A673 (cell line): ENCODE data around the gene CBX4. TPM values are rescaled to one million over a fixed set of nuclear protein-coding genes. Genes with fewer than 3 reads are reported as not detected.
A peak's percentile ranks its signal among the peaks of the same experiment; 100 is the strongest.

Experiments used
- BruUV-seq: library from RNA; stranded (reverse); fragments of 400-500 nt; replicated peaks from 2 replicates; lab custom pipeline; 2021; lab: Mats Ljungman, UMichigan
- CTCF ChIA-PET: fragments of 300-600 bp; sonication (Branson Sonifier 250); formaldehyde crosslinking; loops from one replicate; lab custom pipeline; 2022; ENCODE audit warnings: antibody characterized with exemption; lab: Charles Lee
- POLR2A ChIA-PET: fragments of 300-600 bp; sonication (Branson Sonifier 250); formaldehyde crosslinking; loops from one replicate; lab custom pipeline; 2022; ENCODE audit warnings: antibody characterized with exemption; ENCODE audit not compliant: low non-redundant PET; lab: Charles Lee
- DNase-seq: peaks from one replicate; pipeline ENCODE4 v3.0.0-alpha.2; 2015; ENCODE audit warnings: low spot score
- H3K27ac ChIP-seq: fragments of 200-600 bp; sonication (generic); 2 replicates; pipeline ENCODE4 v1.5.1; 2016; ENCODE audit warnings: mixed run types, low read depth, mild to moderate bottlenecking, mixed read lengths, antibody characterized with exemption, low read length; ENCODE audit not compliant: poor library complexity, severe bottlenecking
- H3K27me3 ChIP-seq: fragments of 200-600 bp; sonication (generic); replicated peaks from 2 replicates; pipeline ENCODE4 v1.6.1; 2017; ENCODE audit warnings: mixed run types, low read depth, mild to moderate bottlenecking, mixed read lengths, antibody characterized with exemption, low read length; ENCODE audit not compliant: insufficient read depth, poor library complexity
- H3K36me3 ChIP-seq: fragments of 200-600 bp; sonication (generic); 2 replicates; pipeline ENCODE4 v1.6.1; 2016; ENCODE audit warnings: mixed run types, mild to moderate bottlenecking, mixed read lengths, antibody characterized with exemption, low read length; ENCODE audit not compliant: insufficient read depth, poor library complexity, severe bottlenecking
- H3K4me1 ChIP-seq: fragments of 200-600 bp; sonication (generic); 2 replicates; pipeline ENCODE4 v1.6.1; 2017; ENCODE audit warnings: mixed run types, mild to moderate bottlenecking, mixed read lengths, antibody characterized with exemption, low read length; ENCODE audit not compliant: insufficient read depth, poor library complexity, severe bottlenecking
- H3K4me3 ChIP-seq: fragments of 200-600 bp; sonication (generic); 2 replicates; pipeline ENCODE4 v1.5.1; 2016; ENCODE audit warnings: low read depth, mixed run types, mild to moderate bottlenecking, mixed read lengths, low read length; ENCODE audit not compliant: poor library complexity, severe bottlenecking
- H3K9me3 ChIP-seq: fragments of 200-600 bp; sonication (generic); 2 replicates; pipeline ENCODE4 v1.6.1; 2016; ENCODE audit warnings: mixed run types, low read depth, mild to moderate bottlenecking, mixed read lengths, antibody characterized with exemption, low read length; ENCODE audit not compliant: poor library complexity, severe bottlenecking
- CTCF ChIP-seq: fragments of 300-800, 200-600 bp; sonication (generic); conservative IDR thresholded peaks from 2 replicates; pipeline ENCODE4 v1.5.1; 2017; ENCODE audit warnings: low read depth, mild to moderate bottlenecking, antibody characterized with exemption, low read length, moderate library complexity, mixed read lengths
- EZH2 ChIP-seq: fragments of 200-600 bp; sonication (generic); IDR thresholded peaks from 2 replicates; pipeline ENCODE4 v1.6.1; 2017; ENCODE audit warnings: borderline replicate concordance, low read depth, mild to moderate bottlenecking, mixed read lengths, antibody characterized with exemption, low read length; ENCODE audit not compliant: poor library complexity, severe bottlenecking
- intact Hi-C: fragments of 100-400 bp; cut with micrococcal nuclease; formaldehyde crosslinking; loops from one replicate; pipeline ENCODE4 v1.10.0; 2022; ENCODE audit not compliant: unreplicated experiment
- total RNA-seq: library from RNA; stranded (reverse); gene quantifications from 2 replicates; pipeline ENCODE4 v1.2.3, GENCODE V29; 2021

CBX4 gene
- total RNA-seq, 1 experiment from 2014 or later: 42.6 TPM

GRCh38 chr17:79845601-79845949, 6.3 kb upstream of the CBX4 start:
- CTCF ChIA-PET: interaction anchor here (1.0 kb wide), 1 partner anchor 16 kb away, joined by 3 read pairs; no protein-coding TSS in a partner anchor
- BruUV-seq: no TSS peak
- H3K36me3 ChIP-seq: no peaks in the 10 kb centered on the region
- TF ChIP-seq EZH2 (no peak), CTCF (no peak)
- peaks cover 41% of the 10 kb centered on the region for H3K4me1 ChIP-seq
- no peaks in the 10 kb centered on the region for H3K9me3 ChIP-seq
- H3K4me3 ChIP-seq: no peak overlapping the region
- no peak overlapping the region for H3K27ac ChIP-seq
- intact Hi-C loops: no loop called here
- POLR2A ChIA-PET: no interaction called here
- peaks cover 35% of the 10 kb centered on the region for H3K27me3 ChIP-seq
- no peak for DNase-seq

GRCh38 chr17:79844869-79845600, 5.8 kb upstream of the CBX4 start:
- H3K27me3 ChIP-seq: peaks cover 40% of the 10 kb centered on the region
- CTCF ChIA-PET: interaction anchor here (0.5 to 1.0 kb wide), 8 partner anchors 10 to 97 kb away, joined by 3 to 6 read pairs (median 3); no protein-coding TSS in a partner anchor
- H3K9me3 ChIP-seq: no peaks in the 10 kb centered on the region
- H3K4me1 ChIP-seq: peaks cover 46% of the 10 kb centered on the region
- POLR2A ChIA-PET: no interaction called here
- intact Hi-C loops: loop anchor here (5.0 kb wide), 1 partner anchor 127 kb away; no protein-coding TSS in a partner anchor
- no peak overlapping the region for H3K4me3 ChIP-seq
- no peaks in the 10 kb centered on the region for H3K36me3 ChIP-seq
- peak; percentile 60 for DNase-seq
- no peak overlapping the region for H3K27ac ChIP-seq
- TF ChIP-seq EZH2: no peak
- TF ChIP-seq CTCF: peak; percentile 68
- no TSS peak for BruUV-seq

- POLR2A ChIA-PET: no interaction called here
- no peaks in the 10 kb centered on the region for H3K9me3 ChIP-seq
- TF ChIP-seq EZH2 (no peak), CTCF (no peak)
- H3K4me1 ChIP-seq: peaks cover 50% of the 10 kb centered on the region
- intact Hi-C loops: loop anchor here (5.0 kb wide), 1 partner anchor 128 kb away; no protein-coding TSS in a partner anchor
- CTCF ChIA-PET: interaction anchor here (0.5 to 1.0 kb wide), 8 partner anchors 11 to 97 kb away, joined by 3 to 6 read pairs (median 3); no protein-coding TSS in a partner anchor
- no peak overlapping the region for H3K27ac ChIP-seq
- peaks cover 42% of the 10 kb centered on the region for H3K27me3 ChIP-seq
- H3K4me3 ChIP-seq: peak overlapping the region; percentile 55
- DNase-seq: no peak
- BruUV-seq: no TSS peak
- no peaks in the 10 kb centered on the region for H3K36me3 ChIP-seq
Observed at GRCh38 chr17:79843816-79844800, 4.9 kb upstream of the CBX4 start.
